ENCODE measurements around the gene APRT.

APRT gene, protein sequence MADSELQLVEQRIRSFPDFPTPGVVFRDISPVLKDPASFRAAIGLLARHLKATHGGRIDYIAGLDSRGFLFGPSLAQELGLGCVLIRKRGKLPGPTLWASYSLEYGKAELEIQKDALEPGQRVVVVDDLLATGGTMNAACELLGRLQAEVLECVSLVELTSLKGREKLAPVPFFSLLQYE

DNA sequence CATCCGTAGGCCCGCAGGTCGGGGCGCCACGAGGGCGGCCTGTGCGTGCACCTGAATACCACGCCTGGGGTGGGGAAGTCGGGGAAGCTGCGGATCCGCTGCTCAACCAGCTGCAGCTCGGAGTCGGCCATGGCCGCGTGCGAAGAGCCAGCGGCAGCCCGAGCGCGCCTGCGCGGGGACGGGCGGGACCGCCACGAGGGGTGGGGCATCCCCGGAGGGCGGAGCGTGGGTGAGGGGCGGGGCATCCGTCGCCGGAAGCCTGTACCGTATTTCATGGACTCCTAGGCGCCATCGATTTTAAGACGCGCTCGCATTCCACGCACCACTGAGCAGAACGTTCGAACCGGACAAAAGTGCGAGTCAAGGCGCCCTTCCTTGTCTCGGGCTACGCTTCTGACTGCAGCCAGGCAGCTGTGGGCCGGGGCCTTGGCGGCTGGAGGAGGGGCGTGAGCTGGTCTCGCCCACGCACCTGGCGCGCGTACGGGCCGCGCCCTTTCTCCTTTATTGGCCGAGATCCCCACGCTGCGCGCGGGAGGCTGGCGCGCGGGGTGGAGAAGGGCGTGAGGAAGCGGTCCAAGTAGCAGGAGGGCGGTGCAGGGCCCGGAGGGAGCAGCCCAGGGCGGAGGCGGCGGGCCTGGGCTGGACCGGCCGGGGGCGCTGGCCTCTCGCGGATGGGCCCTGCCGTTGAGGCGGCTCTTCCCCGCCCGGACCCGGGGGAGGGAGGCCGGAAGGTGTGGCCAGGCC lies at the start of gene APRT:
TSS of gene APRT (minus strand) at position 160 of the 744 bp plus-strand sequence. CDS start at position 131, 29 bp downstream.
- peak; percentile 94 for DNase-seq

DNA sequence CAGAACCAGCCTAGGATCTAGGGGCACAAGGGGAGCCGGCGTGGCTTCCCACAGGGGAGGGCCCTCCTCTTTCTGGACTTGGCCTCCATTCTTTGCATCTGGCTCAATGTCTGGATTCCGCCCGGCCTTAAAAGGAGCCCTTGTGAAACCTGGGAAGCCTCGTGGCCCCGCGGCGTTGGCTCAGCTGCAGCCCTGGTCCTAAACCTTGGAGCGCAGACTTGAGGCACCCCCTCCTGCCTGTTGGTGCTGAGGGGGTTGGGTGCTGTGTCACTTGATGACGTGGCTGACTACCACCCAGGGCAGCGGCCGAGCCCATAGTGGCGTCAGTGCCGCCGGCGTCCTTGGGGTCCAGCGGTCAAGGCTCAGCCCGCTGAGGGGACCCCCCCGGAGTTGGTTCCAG lies 49.6 kb upstream of the APRT start:
- no peak for DNase-seq

DNA sequence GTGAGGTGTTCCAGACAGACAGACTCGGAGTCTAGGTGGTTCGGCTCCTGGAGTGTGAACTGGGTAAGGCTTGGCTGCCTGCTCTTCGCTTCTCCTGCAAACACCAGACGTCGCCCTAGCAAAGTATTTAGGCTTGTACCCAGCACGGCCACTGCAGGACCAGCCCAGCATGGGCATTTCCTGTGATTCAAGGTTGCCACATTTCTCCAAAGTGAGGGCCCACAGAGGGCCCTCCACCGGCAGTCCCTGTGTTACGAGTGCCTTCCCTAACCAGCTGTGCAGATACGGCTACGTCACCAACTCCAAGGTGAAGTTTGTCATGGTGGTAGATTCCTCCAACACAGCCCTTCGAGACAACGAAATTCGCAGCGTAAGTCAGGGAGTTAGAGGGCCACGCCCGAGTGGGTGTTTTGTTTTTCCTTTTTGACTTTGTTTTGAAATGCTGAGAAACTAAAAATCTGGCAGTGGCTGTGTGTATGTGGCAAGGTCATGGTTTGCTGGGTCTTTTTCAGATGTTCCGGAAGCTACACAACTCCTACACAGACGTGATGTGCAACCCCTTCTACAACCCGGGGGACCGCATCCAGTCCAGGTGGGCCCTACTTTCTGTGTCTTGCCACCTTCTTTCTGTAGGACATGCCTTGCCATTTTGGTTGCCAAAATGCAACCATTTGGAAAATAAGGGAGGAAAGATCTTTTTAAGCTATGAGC lies 47.8 kb upstream of the APRT start:
- no peak for DNase-seq

DNA sequence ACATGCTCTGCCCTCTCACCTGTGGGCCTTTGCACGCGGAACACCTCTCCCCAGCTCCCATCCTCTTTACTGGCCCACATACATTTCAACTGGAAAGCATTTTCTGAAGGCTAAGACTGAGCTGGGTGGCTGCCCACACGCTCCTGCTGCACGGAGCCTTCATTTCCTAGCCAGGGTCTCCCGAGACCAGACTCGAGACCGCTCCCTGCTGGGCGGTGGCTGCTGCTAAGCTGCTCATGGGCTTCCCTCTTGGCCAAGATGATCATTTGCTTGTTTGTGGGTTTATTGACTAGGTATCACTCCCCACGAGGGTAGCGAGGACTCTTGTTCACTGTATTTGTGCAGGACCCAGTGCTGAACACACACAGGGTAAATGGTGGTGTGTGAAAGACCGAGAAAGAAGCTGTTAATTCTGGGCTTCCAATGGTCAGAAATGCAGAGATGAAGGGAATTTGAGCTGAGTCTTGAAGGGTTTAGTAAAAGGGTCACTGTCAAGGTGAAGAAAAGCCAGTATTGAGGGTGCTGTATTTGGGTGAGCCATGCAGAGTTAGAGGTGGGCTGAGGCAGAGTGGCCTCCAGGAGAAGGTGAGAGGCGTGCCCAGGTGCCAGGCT lies 46.1 kb upstream of the APRT start:
- peak; percentile 69 for DNase-seq

DNA sequence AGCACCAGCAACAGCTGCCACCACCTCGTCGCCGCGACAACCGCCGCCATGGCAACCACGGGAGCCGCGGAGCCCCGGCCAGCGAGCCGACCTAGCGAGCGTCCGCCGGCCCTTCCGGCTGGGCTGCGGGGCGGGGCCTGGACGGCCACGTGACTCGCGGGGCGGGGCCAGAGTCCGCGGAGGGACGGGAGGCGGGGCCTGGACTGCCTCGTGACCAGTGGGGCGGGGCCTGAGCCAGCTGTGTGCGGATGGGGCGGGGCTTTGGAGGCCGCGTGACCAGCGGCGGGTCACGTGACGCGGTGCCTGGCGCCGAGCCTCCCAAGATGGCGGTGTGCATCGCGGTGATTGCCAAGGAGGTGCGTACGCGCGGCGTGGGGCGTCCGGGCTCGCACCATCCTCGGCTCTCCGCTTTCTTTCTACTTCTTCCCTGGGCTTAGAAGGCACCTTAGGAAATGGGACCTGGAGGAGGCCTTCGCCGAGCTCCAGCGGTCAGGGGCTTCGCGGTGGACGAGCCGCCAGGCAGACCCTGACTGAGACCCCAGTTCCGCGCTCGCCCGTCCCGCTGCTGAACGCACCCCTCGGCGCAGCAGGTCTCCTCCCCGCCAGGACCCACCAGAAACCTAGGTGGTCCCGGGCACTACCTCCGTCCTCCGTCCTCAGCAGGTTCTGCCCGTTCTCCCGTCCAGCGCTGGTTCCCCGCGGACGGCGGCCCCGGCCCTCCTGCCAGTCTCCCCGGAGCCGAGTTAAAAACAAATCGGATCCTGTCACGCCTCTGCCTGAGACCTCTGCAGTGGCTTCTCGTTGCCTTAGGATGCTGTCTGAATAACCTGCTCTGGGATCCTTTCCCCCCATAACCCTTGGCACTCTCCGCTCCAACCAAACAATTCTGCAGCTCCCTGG lies 45.4 kb upstream of the APRT start, which contains the start of the genes GALNS and TRAPPC2L:
TSS of gene GALNS (minus strand) at position 120 of the 900 bp plus-strand sequence. CDS start at position 50, 70 bp downstream.
TSS of gene TRAPPC2L (plus strand) at position 300 of the 900 bp plus-strand sequence. CDS start at position 324, 24 bp downstream.
- peak; percentile 93 for DNase-seq

DNA sequence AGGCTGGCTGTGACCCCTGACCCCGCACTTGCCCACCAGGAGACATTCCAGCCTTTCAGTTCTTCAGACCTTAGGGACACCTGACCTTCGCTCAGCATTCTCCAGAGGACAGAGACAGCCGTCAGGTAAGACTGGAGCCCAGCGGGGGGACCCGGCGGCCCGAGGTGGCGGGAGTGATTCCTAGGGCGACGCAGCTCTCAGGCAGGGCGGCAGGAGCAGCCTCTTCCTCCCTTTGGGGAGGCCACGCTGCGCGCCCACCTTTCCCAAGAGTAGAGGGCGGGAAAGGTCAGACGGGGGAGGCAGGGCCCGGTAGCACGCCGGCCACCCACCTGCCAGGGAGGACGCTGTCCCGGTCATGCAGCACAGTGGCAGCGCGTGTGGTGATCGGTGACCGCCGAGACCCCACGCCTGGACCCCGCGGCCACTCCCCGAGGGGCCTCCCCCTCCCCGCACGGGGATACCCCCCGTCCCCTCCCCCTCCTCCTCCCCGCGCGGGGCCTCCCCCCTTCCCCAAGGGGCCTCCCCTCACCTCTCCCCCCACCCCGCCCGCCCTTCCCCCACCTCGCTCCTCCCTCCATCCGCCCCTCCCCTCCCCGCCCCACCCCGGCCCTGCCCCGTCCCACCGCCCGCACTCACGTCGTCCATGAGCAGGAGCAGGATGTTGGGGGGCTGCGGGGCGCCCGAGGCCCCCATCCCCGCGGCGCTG lies 44.5 kb upstream of the APRT start:
- DNase-seq = no peak

DNA sequence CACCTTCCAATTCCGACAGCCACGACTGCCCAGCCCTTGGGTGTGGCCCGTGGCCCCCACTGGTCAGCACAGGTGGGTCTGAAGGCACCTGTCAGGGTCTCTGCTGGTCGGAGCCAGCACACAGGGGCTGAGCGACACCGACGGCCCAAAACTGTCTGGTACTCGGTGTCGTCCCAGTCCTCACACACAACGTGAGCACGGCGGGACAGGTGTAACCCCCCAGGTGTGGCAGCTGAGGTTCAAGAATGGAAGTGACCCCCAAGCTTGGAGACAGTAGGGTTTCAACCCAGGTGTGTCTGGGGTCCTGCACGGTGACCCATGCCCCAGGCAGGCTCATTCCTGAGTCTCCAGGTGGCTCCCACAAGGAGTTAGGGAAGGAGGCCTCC lies 44.0 kb upstream of the APRT start:
- no peak for DNase-seq

DNA sequence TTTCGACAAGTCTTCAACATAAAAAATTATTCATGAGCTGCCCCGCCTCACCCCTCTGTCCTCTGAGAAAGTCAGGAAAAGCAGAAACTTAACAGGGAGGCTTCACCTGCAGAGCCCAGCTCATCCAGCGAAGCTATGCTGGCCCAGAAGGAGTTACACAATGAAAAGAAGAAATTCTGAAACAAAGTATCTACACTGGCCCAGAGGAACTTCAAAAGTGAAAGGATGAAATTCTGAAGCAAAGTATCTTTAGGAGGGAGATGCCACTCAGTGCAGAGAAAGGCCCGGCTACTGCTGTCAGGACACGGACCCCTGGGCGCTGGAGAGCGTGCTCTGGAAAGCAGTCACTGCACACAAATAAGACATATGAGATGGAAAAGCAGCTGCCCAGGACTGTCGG lies 43.4 kb upstream of the APRT start:
- DNase-seq = no peak

DNA sequence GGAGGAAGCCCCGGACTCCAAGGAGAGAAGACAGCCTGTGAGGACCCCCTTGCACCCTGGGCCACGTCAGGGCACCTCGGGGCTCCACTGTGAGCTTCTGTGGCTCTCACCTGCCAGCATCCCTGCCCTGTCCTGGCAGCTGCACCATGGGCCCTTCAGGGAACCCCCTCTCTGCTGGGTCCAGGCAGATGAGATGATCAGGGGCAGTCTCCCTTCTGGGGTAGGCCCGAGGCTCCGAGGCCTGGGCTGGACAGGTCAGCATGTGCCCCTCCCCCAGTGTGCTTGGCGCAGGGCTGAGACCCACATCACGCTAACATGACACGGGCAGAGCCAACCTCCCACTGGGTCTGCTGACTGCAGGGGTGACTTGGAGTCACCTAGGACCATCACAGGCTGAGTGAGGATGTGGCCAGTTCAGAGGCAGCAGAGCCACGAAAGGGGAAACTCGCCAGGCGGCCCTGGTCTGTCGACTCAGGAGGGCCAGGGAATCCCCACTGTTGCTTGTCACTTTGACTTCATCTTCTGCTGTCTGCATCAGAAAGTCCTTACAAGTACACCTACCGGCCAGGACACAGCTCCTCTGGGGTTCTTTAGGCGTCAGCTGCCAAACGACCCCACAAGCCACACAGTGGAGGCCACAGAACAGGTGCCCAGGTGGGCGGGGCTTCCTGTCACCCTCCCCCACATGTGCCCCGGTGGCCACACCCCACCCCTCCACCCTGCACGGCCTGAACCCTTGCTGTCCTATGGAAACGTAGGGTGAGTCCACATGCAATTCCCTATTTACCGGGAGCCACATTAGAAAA lies 42.8 kb upstream of the APRT start:
- DNase-seq = no peak

DNA sequence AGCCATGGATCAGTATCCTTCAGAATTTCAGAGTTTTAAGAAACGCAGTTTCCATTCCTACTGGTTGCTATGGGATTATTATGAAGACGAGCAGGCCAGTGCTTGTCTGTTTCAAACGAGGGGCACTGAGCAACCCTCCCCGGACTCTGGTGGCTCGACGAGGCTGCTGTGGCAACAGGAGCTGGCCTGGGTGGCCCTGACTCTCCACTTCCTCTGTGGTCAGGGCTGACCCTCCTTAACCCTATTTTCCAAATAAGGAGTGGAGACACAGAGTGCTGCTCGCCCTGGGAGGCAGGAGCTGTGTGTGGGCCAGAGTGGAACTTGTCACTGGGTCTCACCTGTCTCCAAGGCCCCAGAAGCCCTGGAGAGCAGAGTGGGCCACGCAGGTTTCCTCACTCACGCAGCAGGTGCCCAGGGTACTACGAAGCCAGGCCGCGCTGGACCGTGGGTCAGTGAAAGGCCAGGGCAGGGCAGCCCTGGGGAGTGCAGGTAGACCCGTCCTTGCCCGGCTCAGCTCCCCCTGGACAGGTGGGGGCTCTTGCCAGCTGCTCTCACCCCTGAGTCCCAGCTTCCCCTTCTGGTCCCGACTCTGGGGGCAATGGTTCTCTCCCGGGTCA lies 41.7 kb upstream of the APRT start:
- DNase-seq = no peak

DNA sequence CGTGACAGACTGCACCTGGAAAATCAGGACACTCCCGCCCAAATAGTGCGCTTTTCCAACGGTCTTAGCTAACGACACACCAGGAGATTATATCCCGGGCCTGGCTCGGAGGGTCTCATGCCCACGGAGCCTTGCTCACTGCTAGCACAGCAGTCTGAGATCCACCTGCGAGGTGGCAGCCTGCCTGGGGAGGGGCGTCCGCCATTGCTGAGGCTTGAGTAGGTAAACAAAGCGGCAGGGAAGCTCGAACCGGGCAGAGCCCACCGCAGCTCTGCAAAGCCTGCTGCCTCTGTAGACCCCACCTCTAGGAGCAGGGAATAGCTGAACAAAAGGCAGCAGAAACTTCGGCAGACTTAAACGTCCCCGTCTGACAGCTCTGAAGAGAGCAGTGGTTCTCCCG lies 39.9 kb upstream of the APRT start:
- no peak for DNase-seq

DNA sequence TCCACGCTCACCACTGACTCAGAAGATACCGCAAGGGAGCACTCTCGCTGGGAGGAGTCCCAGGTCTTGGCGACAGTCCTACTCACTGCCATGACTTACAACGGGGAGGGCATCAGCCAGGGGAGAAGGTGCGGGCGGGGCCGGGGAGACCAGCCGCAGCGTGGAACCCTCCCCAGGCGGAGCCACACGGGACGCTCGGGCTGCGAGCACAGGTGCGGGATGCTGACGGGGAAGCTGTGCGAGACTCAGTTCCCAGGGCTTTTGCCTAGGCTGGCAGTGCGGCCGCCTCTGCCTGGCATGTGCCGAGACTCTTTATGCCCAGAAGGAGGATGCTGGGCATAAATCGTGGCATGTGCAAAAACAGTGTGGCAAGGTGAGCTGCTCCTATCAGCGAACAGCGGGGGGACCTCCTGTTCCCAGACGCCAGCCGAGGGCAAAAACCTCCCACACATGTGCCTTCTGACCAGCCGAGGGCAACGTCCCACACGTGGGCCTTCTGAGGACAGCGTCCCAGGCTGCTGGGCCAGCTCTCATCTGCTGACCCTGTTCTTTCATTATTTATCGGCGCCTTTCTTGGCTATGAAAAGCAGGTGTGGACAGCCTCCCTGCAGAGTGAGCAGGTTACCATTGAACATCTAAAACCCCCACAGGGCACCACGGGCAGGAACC lies 38.9 kb upstream of the APRT start:
- no peak for DNase-seq

DNA sequence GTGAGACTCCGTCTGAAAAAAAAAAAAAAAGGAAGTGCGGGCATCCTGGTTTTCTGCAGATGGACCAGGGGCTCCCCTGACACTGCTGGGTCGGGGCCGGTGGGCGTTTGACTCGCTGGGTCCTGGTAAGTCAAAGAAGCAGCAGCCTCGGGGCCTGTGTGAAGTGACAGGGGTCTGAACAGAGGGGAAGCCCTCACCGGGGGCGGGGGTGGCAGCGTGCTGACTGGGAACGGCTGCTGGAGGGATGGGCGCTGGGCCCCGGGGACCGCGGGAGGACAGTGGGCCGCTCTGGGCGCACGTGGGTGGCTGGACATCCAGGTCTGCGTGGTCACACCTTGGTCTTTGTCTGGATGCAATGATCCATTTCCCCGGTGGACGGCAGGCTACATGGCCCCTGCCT lies 36.8 kb upstream of the APRT start:
- no peak for DNase-seq

DNA sequence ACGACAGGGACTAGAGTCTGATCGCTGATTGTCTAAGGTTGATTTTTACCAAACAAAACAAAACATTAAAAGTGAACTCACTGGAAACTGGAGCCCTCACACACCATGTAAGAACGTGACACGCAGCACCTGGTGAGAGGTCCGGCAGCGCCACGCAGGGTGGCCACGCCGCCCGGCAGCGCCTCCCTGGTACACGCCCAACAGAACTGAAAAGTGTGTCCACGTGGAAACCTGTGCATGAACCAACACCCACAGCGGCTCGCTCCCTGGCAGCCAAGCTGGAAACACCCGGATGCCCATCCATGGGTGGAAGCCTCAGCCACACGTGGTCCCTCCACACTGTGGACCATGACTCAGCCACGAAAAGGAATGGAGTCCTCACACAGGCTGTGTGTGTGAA lies 35.9 kb upstream of the APRT start:
- no peak for DNase-seq

DNA sequence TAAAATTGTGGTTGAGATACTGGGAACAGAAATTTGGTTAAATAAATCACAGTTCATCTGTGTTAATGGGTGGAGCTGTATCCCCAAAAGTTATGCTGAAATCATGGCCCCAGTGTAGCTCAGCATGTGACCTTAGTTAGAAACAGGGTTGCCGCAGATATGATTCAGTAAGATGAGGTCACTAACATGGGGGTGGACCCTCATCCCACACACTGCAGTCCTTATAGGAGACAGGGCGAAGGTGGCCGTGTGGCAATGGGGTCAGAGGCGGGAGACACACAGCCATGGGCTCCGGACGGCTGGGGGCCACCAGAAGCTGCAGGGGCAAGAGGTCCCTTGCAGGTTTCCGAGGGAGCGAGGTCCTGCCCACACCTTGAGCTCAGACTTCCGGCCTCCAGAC lies 34.4 kb upstream of the APRT start:
- DNase-seq = peak; percentile 23

DNA sequence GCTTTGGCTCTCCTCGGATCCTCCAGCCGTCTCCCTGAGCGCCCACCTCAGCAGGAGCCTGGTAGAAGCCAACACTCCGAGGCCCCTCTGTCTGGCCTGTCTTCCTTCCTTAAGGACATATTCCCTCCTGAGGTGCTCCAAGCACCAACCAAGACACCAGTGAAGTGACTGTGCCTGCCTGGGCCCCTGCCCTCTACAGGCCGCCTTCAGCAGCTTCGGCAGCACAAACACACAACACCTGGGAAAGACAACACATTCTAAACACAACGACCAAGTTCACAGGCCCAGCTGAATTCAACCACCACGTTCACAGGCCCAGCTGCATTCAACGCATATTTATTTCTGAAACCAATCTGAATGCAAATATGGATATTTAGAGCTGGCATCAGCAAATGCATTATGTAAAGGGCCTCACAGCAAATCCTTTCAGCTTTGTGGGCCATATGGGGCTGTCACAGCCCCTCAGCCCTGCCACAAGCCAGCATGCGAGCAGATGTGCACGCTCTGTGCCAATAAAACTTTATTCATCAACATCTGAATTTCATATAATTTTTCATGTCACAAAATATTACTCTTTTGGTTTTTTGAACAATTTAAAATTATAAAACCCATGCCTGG lies 32.8 kb upstream of the APRT start:
- DNase-seq = no peak

DNA sequence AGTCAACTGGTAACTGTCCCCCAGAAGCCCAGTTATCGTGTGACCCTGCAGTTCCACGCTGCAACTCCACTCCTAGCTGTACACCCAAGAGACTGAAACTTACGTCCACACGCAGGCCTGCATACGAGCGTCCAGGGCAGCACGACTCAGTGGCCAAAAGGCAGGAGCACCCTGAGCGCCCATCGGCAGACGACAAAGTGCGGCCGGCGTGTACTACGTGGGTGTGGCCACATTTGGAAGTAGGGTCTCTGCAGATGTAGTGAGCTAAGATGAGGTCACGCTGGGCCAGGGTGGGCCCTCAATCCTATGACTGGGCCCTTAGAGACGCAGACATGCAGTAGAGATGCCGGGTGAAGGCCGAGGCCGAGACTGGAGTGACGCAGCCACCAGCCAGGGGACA lies 31.5 kb upstream of the APRT start:
- no peak for DNase-seq

DNA sequence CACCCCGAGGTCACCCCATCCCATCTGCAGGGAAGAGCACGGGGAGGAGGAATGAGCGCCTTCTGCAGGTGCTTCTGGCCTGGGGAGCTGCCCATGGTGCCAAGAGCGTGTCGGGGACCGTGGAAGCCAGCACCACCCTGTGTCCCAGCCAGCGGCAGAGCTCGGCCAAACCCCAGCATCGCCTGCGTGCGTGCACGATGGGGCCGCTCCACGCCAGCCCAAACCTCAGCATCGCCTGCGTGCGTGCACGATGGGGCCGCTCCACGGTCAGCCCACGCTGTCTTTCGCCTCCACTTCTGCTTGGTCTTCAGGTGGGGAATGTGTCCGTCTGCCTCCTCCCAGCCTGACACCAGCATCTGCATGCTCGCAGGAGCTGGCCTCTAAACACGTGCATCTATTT lies 31.1 kb upstream of the APRT start:
- no peak for DNase-seq

DNA sequence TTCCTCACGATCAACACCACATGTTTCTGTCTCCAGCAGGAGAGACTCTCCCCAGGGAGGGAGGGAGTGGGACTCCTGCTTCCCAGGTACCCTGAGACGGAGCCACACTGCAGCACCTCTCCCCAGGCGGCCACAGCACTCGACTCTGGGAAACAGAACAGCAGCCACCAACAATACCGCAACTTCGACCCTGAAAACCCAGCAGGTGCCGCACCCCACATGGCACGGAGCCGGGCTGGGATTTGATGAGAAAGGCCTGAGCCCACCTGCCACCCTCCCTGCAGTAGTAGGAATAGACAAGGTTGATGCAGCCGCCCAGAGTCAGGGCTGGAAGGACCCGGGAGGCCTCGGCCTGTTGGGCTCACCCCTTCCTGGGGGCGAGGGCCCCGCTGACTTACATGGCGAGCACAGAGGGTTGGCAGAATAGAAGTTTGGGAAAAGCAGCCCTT lies 30.6 kb upstream of the APRT start:
- DNase-seq = no peak

All from EL (cell line).